Effector memory CD4-positive, alpha-beta T cell (primary cell): ENCODE data around the gene DNAAF9.

ENCODE experiments used
- DNase-seq, 3 donors: peaks; one replicate each; pipeline ENCODE4 v3.0.0-alpha.2; 2020
- H3K27ac ChIP-seq: 2 replicates; pipeline ENCODE4 v1.7.0; 2013; ENCODE audit warnings: mild to moderate bottlenecking, low read length, moderate library complexity; ENCODE audit not compliant: insufficient read depth, poor library complexity, severe bottlenecking
- H3K27me3 ChIP-seq: replicated peaks from 2 replicates; pipeline ENCODE4 v1.7.0; 2013; ENCODE audit warnings: mild to moderate bottlenecking, low read length; ENCODE audit not compliant: insufficient read depth, control insufficient read depth, poor library complexity, severe bottlenecking
- H3K36me3 ChIP-seq: 2 replicates; pipeline ENCODE4 v1.7.0; 2013; ENCODE audit warnings: mild to moderate bottlenecking, low read length, moderate library complexity; ENCODE audit not compliant: control insufficient read depth, insufficient read depth
- H3K4me1 ChIP-seq: 2 replicates; pipeline ENCODE4 v1.7.0; 2013; ENCODE audit warnings: low read length, mild to moderate bottlenecking; ENCODE audit not compliant: control insufficient read depth, insufficient read depth, poor library complexity, severe bottlenecking
- H3K4me3 ChIP-seq: 2 replicates; pipeline ENCODE4 v1.7.0; 2013; ENCODE audit warnings: low read length, low read depth, mild to moderate bottlenecking; ENCODE audit not compliant: insufficient read depth, poor library complexity, severe bottlenecking
- H3K9me3 ChIP-seq: 2 replicates; pipeline ENCODE4 v1.7.0; 2013; ENCODE audit warnings: mild to moderate bottlenecking, low read length, moderate library complexity; ENCODE audit not compliant: control insufficient read depth

DNAAF9 gene

GRCh38 chr20:3380228-3381070 is 27.0 kb downstream of the DNAAF9 start:
- no peak overlapping the region for H3K27ac ChIP-seq
- H3K9me3 ChIP-seq = no peaks in the 10 kb centered on the region
- no peak for DNase-seq
- peaks cover 4% of the 10 kb centered on the region for H3K36me3 ChIP-seq
- no peaks in the 10 kb centered on the region for H3K27me3 ChIP-seq
- H3K4me3 ChIP-seq = no peak overlapping the region
- H3K4me1 ChIP-seq = no peaks in the 10 kb centered on the region

- no peak overlapping the region for H3K4me3 ChIP-seq
- no peaks in the 10 kb centered on the region for H3K27me3 ChIP-seq
- H3K27ac ChIP-seq = no peak overlapping the region
- H3K36me3 ChIP-seq = peaks cover 22% of the 10 kb centered on the region
- no peaks in the 10 kb centered on the region for H3K9me3 ChIP-seq
- no peak for DNase-seq
- H3K4me1 ChIP-seq = no peaks in the 10 kb centered on the region
These were observed 29.3 kb downstream of the DNAAF9 start for GRCh38 chr20:3378138-3378537.

- H3K27me3 ChIP-seq = no peaks in the 10 kb centered on the region
- H3K4me3 ChIP-seq = no peak overlapping the region
- no peak for DNase-seq
- H3K4me1 ChIP-seq = no peaks in the 10 kb centered on the region
- H3K36me3 ChIP-seq = peaks cover 25% of the 10 kb centered on the region
- H3K9me3 ChIP-seq = no peaks in the 10 kb centered on the region
- H3K27ac ChIP-seq = no peak overlapping the region
These were observed 29.8 kb downstream of the DNAAF9 start for GRCh38 chr20:3377644-3378043.

GRCh38 chr20:3374296-3374695 is 33.2 kb downstream of the DNAAF9 start:
- Histone ChIP-seq H3K4me1 (no peaks in the 10 kb centered on the region), H3K36me3 (peaks cover 25% of the 10 kb centered on the region), H3K9me3 (no peaks in the 10 kb centered on the region), H3K27ac (no peak overlapping the region), H3K27me3 (no peaks in the 10 kb centered on the region), H3K4me3 (no peak overlapping the region)
- DNase-seq = no peak

GRCh38 chr20:3371754-3372153 is 35.7 kb downstream of the DNAAF9 start:
- no peak overlapping the region for H3K27ac ChIP-seq
- peaks cover 25% of the 10 kb centered on the region for H3K36me3 ChIP-seq
- no peaks in the 10 kb centered on the region for H3K4me1 ChIP-seq
- H3K9me3 ChIP-seq = no peaks in the 10 kb centered on the region
- H3K27me3 ChIP-seq = no peaks in the 10 kb centered on the region
- H3K4me3 ChIP-seq = no peak overlapping the region
- no peak for DNase-seq

GRCh38 chr20:3367089-3367488 is 40.4 kb downstream of the DNAAF9 start:
- no peaks in the 10 kb centered on the region for H3K9me3 ChIP-seq
- DNase-seq = no peak

GRCh38 chr20:3364323-3365013 is 43.0 kb downstream of the DNAAF9 start:
- no peak for DNase-seq
- Histone ChIP-seq H3K4me3 (no peak overlapping the region), H3K4me1 (no peaks in the 10 kb centered on the region), H3K36me3 (peaks cover 6% of the 10 kb centered on the region), H3K9me3 (no peaks in the 10 kb centered on the region), H3K27me3 (no peaks in the 10 kb centered on the region), H3K27ac (no peak overlapping the region)

More at GRCh38 chr20:3367089-3367488, 40.4 kb downstream of the DNAAF9 start:
- no peak overlapping the region for H3K4me3 ChIP-seq
- no peak overlapping the region for H3K27ac ChIP-seq
- no peaks in the 10 kb centered on the region for H3K4me1 ChIP-seq
- no peaks in the 10 kb centered on the region for H3K27me3 ChIP-seq
- H3K36me3 ChIP-seq = peaks cover 10% of the 10 kb centered on the region

- Histone ChIP-seq H3K36me3 (no peaks in the 10 kb centered on the region), H3K27me3 (no peaks in the 10 kb centered on the region), H3K4me3 (no peak overlapping the region), H3K9me3 (no peaks in the 10 kb centered on the region), H3K27ac (no peak overlapping the region), H3K4me1 (no peaks in the 10 kb centered on the region)
- DNase-seq = no peak
These were observed 46.7 kb downstream of the DNAAF9 start for GRCh38 chr20:3360752-3361151.

GRCh38 chr20:3358676-3359340 is 48.7 kb downstream of the DNAAF9 start:
- no peak for DNase-seq
- H3K36me3 ChIP-seq = no peaks in the 10 kb centered on the region

More at GRCh38 chr20:3358676-3359340, 48.7 kb downstream of the DNAAF9 start:
- Histone ChIP-seq H3K4me1 (no peaks in the 10 kb centered on the region), H3K4me3 (no peak overlapping the region), H3K9me3 (no peaks in the 10 kb centered on the region), H3K27ac (no peak overlapping the region), H3K27me3 (no peaks in the 10 kb centered on the region)
